Measurements from ENCODE around the gene SLC29A2. TPM values are rescaled to one million over a fixed set of nuclear protein-coding genes. Genes with fewer than 3 reads are reported as not detected.

SLC29A2 gene
- total and polyA plus RNA-seq, 12 donors, result 0.48 to 4.7 (median 1.3) TPM; not detected in 1

DNA sequence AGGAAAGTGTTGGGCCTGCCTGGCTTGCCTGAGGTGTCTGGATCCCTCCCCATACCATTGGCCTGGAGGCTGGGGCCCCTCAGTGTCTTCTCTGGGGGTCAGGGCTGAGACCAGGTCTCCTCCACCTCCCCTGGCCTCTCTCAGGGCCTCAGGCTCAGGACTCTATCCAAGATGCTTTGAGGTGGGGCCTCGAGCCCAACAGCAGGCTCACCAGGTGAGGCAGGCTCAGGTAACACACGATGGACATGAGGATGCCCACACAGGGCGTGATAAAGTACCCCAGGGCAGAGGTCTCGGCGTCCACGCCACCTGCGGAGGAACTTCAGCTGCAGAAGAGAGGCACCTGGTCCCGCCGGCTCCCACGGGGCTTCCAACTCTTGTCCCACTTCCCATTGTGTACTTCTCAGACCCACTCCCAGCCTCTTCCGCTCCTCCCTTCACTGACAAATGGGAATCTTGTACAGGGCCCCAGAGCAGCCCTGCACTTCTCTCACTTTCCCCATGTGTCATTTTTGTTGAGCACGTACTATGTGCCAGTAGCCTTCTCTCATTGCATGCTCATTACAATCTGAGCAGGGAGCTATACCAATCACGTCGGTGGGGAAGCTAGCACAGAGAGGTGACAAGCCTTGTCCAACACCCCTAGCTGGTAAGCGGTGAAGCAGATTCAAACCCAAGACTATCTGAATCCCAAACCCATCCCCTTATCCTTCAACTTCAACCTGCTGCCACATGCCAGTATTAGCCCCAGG lies 3.8 kb downstream of the SLC29A2 start:
- WGBS, 4 donors, result 88 to 91% (median 89%) methylated on average over 10 to 15 of the region's 15 CpGs
- Histone ChIP-seq H3K4me1 (replicated peaks in 1 of 2) (peaks cover 5 to 19% of the 10 kb centered on the region in 2 donors), H3K36me3 (replicated peaks in 1 of 2) (no peaks in the 10 kb centered on the region), H3K9me3 (replicated peaks in 1 of 3) (no peaks in the 10 kb centered on the region), H3K27me3 (peaks cover 8% of the 10 kb centered on the region), H3K4me3 (no peak overlapping the region), H3K27ac (no peak overlapping the region)
- TF ChIP-seq, protein P1, sequence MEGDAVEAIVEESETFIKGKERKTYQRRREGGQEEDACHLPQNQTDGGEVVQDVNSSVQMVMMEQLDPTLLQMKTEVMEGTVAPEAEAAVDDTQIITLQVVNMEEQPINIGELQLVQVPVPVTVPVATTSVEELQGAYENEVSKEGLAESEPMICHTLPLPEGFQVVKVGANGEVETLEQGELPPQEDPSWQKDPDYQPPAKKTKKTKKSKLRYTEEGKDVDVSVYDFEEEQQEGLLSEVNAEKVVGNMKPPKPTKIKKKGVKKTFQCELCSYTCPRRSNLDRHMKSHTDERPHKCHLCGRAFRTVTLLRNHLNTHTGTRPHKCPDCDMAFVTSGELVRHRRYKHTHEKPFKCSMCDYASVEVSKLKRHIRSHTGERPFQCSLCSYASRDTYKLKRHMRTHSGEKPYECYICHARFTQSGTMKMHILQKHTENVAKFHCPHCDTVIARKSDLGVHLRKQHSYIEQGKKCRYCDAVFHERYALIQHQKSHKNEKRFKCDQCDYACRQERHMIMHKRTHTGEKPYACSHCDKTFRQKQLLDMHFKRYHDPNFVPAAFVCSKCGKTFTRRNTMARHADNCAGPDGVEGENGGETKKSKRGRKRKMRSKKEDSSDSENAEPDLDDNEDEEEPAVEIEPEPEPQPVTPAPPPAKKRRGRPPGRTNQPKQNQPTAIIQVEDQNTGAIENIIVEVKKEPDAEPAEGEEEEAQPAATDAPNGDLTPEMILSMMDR (IDR thresholded peaks at IDR 0.05), result no peak
- TF ChIP-seq POLR2A (IDR thresholded peaks at IDR 0.05), result no peak
- no peak for DNase-seq
- intact Hi-C loops (cut with DNase I), result no loop called here

DNA sequence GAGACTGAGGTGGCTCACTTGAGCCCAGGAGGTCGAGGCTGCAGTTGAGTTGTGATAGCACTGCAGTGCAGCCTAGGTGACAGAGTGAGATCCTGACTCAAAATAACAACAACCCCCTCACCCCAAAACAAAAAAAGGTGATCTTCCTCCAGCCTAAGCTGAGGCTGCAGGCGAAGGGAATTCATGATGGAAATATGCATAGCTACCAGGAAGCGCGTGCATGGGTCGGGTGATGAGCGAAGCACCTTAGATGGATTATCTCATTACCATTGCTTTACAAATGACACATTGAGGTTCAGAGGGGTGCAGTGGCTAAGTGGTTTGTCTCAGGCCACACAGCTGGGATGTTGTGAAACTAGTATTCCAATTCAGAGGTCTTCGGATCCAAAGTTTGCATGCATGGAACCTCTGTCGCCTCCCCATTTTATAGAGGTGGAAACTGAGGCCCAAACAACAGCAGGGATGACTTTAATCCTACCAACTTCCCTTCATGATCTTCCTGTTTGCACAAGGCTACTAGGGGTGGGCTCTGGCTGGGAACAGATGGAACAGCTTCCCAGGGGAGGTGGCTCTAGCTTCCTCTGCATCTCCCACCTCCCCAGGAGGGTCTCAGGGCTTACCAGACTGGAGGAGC lies 4.6 kb downstream of the SLC29A2 start:
- H3K36me3 ChIP-seq (replicated peaks in 1 of 2), result no peaks in the 10 kb centered on the region
- H3K27ac ChIP-seq, result no peak overlapping the region
- H3K4me1 ChIP-seq (replicated peaks in 1 of 2), result peaks cover 0 to 11% of the 10 kb centered on the region in 2 donors
- H3K27me3 ChIP-seq, result peaks cover 8% of the 10 kb centered on the region
- H3K4me3 ChIP-seq, result no peak overlapping the region
- no peaks in the 10 kb centered on the region for H3K9me3 ChIP-seq (replicated peaks in 1 of 3)
- WGBS, 4 donors, result 89 to 95% (median 94%) methylated on average over 8 of the region's 8 CpGs
- intact Hi-C loops (cut with DNase I), result no loop called here
- TF ChIP-seq POLR2A (IDR thresholded peaks at IDR 0.05), result no peak
- TF ChIP-seq, protein P1 (IDR thresholded peaks at IDR 0.05), result no peak
- no peak for DNase-seq

DNA sequence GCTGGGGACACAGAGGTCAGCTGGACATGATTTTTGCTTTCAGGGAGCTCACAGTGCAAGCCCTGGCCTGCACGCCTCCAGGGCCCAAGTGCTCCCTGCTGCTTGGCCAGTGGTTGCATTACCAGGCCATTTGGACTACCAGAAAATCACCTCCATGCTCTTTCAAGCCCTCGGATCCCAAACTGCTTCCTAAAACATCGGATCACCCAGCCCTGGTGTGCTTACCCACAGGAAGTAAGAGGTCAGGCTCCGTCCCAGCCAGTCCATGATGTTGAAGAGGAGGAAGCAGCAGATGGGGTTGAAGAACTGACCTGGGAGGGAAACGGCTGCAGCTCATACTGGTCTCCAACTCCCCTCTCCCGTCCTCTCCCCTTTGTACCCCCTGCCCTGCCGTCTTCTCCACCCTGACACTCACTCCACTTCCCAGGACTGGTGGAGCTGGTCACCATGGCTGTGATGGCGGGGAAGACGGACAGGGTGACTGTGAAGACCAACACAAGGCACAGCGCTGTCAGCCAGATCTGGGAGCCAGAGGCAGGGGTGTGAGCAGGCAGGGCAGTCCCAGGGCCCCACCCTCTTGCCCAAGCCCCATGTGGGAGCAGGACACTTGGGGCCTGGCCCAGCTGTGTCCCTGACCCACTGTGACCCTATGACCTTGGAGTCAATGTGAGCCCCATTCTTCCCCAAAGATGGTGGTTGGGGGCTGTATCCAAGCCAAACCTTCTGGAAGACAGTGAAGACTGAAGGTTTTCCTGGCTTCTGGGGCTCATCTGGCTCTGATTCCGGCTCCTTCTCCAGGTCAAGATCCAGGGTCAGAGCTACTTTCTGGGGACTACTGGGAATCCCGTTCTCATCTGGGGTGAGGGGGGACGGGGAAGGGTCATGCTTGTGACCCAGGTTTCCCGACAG lies 5.6 kb downstream of the SLC29A2 start:
- no peak overlapping the region for H3K4me3 ChIP-seq
- WGBS, 4 donors, result 74 to 78% (median 76%) methylated on average over 13 to 14 of the region's 14 CpGs

More for the DNA sequence above, 5.6 kb downstream of the SLC29A2 start:
- H3K9me3 ChIP-seq (replicated peaks in 1 of 3), result no peaks in the 10 kb centered on the region
- no peaks in the 10 kb centered on the region for H3K36me3 ChIP-seq (replicated peaks in 1 of 2)
- TF ChIP-seq, protein P1 (IDR thresholded peaks at IDR 0.05), result no peak
- TF ChIP-seq POLR2A (IDR thresholded peaks at IDR 0.05), result no peak
- peaks cover 0 to 2% of the 10 kb centered on the region in 2 donors for H3K4me1 ChIP-seq (replicated peaks in 1 of 2)
- no peak for DNase-seq
- peaks cover 1% of the 10 kb centered on the region for H3K27me3 ChIP-seq
- no peak overlapping the region for H3K27ac ChIP-seq
- intact Hi-C loops (cut with DNase I), result no loop called here
